Osteoblast (primary cell): ENCODE data around the gene VCL. TPM values are rescaled to one million over a fixed set of nuclear protein-coding genes. Genes with fewer than 3 reads are reported as not detected.

Experiments
- DNase-seq: peaks from one replicate; pipeline ENCODE4 v3.0.0; 2011; ENCODE audit warnings: low spot score, mixed read lengths; ENCODE audit not compliant: insufficient read length; ENCODE audit errors: missing footprints
- H2AFZ ChIP-seq: 2 replicates; pipeline ENCODE4 v1.6.0; 2011; ENCODE audit warnings: mild to moderate bottlenecking, low read length
- H3K27ac ChIP-seq: 2 replicates; pipeline ENCODE4 v1.5.1; 2011; ENCODE audit warnings: mild to moderate bottlenecking, low read depth, low read length, moderate library complexity
- H3K27me3 ChIP-seq: 2 replicates; pipeline ENCODE4 v1.6.0; 2012; ENCODE audit warnings: mild to moderate bottlenecking, control low read depth, inconsistent platforms, low read length, moderate library complexity; ENCODE audit not compliant: insufficient read depth
- H3K36me3 ChIP-seq: 2 replicates; pipeline ENCODE4 v1.5.1; 2011; ENCODE audit warnings: mild to moderate bottlenecking, low read length, control low read depth, moderate library complexity; ENCODE audit not compliant: insufficient read depth
- H3K4me1 ChIP-seq: 2 replicates; pipeline ENCODE4 v1.5.1; 2011; ENCODE audit warnings: mild to moderate bottlenecking, low read length, control low read depth, moderate library complexity; ENCODE audit not compliant: insufficient read depth
- H3K4me2 ChIP-seq: 2 replicates; pipeline ENCODE4 v1.6.0; 2011; ENCODE audit warnings: mild to moderate bottlenecking, low read length; ENCODE audit not compliant: insufficient read depth
- H3K4me3 ChIP-seq: fragments of 200-600 bp; sonication (generic); 3 replicates; pipeline ENCODE4 v1.5.1; 2012; ENCODE audit warnings: mild to moderate bottlenecking, low read length, inconsistent platforms; ENCODE audit not compliant: insufficient read depth
- H3K79me2 ChIP-seq: 2 replicates; pipeline ENCODE4 v1.6.0; 2012; ENCODE audit warnings: mild to moderate bottlenecking, low read length, control low read depth, inconsistent platforms; ENCODE audit not compliant: insufficient read depth
- H3K9me3 ChIP-seq: 2 replicates; pipeline ENCODE4 v1.5.1; 2011; ENCODE audit warnings: low read depth, low read length, control low read depth
- H4K20me1 ChIP-seq: 2 replicates; pipeline ENCODE4 v1.6.0; 2012; ENCODE audit warnings: mild to moderate bottlenecking, low read length, control low read depth; ENCODE audit not compliant: insufficient read depth
- total RNA-seq: library from RNA; depleted of rRNA; stranded (reverse); fragments of >200 nt; gene quantifications from 2 replicates; pipeline ENCODE4 v1.2.3, GENCODE V29; 2012
- TF ChIP-seq, protein P1 (sequence below): IDR thresholded peaks from 2 replicates; pipeline ENCODE4 v1.5.1; 2011; ENCODE audit warnings: mild to moderate bottlenecking, low read depth, low read length, moderate library complexity; ENCODE audit errors: extremely low read depth

The VCL gene
- total RNA-seq, 1 donor: 201 TPM

DNA sequence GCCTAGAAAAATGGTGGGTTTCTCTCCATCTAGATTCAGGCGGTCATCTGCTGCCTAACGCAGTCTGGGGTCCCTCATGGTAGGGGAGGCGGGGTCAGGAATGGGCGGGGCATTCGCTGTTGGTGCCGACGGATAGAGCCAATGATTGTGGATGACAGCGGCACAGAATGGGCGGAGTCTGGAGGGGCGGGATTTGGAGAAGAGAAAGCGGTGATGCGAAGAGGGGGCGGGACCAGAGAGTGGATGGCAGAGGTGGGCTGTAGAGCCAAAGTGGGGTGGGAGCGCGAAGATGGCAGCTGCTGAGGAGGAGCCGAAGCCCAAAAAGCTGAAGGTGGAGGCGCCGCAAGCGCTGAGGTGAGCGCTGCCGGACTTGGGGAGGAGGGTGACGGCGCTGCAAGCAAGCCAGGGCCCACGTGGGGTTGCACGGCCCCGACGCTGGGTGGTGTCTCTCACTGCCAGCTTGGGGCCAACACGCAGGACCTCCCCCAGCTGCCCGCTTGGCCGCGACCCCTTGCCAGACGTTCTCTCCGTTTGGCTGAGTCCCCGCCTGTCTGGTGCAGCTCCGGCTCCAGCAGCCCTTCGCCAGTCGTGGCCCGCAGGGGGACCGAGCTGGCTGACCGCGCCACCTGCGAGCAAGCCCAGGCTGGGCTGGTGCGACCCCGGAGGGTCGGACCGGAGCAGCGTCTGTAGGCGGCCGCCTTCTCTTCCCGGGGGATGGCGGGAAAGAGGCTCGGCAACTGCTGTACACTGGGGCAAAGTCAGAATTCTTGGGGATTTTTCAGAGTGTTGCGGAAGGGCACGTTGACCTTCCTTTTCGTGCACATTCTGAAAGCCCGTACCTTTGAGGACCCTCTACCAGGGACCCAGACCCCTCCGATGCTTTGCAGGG lies 153.3 kb downstream of the VCL start, which contains the start of gene ADK:
Gene ADK, plus strand, starts transcription at position 232 of the 889 bp plus-strand sequence. Its CDS starts 58 bp downstream, at position 290.
- peak within 1 kb of the TSS; percentile 98 for H3K4me3 ChIP-seq
- peaks cover 14% of the 10 kb centered on the region for H3K4me1 ChIP-seq
- H3K36me3 ChIP-seq: no peaks in the 10 kb centered on the region
- peak within 1 kb of the TSS; percentile 92 for H3K4me2 ChIP-seq
- peak; percentile 97 for DNase-seq
- peak within 1 kb of the TSS; percentile 99 for H3K27ac ChIP-seq
- no peaks in the 10 kb centered on the region for H3K27me3 ChIP-seq
- TF ChIP-seq, protein P1, sequence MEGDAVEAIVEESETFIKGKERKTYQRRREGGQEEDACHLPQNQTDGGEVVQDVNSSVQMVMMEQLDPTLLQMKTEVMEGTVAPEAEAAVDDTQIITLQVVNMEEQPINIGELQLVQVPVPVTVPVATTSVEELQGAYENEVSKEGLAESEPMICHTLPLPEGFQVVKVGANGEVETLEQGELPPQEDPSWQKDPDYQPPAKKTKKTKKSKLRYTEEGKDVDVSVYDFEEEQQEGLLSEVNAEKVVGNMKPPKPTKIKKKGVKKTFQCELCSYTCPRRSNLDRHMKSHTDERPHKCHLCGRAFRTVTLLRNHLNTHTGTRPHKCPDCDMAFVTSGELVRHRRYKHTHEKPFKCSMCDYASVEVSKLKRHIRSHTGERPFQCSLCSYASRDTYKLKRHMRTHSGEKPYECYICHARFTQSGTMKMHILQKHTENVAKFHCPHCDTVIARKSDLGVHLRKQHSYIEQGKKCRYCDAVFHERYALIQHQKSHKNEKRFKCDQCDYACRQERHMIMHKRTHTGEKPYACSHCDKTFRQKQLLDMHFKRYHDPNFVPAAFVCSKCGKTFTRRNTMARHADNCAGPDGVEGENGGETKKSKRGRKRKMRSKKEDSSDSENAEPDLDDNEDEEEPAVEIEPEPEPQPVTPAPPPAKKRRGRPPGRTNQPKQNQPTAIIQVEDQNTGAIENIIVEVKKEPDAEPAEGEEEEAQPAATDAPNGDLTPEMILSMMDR: no peak
- peak within 1 kb of the TSS; percentile 96 for H2AFZ ChIP-seq
- H3K9me3 ChIP-seq: no peaks in the 10 kb centered on the region
- peaks cover 15% of the 10 kb centered on the region for H4K20me1 ChIP-seq
- peaks cover 52% of the 10 kb centered on the region for H3K79me2 ChIP-seq

DNA sequence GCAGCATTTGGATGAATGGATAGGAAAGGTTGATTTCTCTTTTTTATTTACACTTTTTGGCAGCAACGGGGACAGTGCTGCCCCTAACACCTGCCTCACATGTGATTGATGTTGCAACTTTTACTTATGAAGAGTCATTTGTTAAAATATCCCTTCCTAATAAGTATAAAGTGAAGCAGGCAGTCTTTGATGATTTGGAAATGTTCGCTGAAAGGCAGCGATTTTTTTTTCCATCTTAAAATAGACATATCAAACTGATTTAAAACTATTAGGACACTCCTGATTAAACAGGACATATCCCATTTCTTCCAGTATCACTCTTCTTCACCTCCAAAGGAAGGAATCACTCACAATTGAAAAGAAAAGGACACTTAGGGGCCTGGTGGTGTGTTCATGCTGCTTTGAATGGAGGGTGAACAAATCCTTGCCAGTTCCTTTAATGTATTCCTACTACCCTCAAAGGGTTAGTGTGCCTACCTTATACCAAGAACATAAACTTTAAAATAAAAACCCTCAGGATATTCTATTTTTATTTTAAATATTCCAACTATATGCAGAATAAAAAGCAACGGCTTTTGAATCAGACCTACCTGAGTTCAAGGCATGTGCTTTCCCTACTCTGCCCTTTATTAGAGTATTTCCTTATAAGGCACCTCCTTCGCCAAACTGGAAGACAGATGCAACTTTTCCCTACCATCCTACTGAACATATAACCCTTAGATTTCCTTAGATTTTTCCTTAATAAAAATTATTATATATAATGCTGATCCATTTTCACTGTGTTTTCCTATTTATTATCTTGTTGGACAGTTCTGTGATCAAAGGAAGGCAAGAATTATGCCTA lies 154.2 kb downstream of the VCL start:
- H3K4me2 ChIP-seq: peak overlapping the region; percentile 92
- H3K9me3 ChIP-seq: no peaks in the 10 kb centered on the region
- peaks cover 14% of the 10 kb centered on the region for H3K4me1 ChIP-seq
- TF ChIP-seq, protein P1: no peak
- H3K79me2 ChIP-seq: peaks cover 43% of the 10 kb centered on the region
- H3K27ac ChIP-seq: peak overlapping the region; percentile 99
- H2AFZ ChIP-seq: peak overlapping the region; percentile 96
- no peaks in the 10 kb centered on the region for H3K36me3 ChIP-seq
- H4K20me1 ChIP-seq: peaks cover 12% of the 10 kb centered on the region
- DNase-seq: no peak
- H3K4me3 ChIP-seq: peak overlapping the region; percentile 98
- no peaks in the 10 kb centered on the region for H3K27me3 ChIP-seq

GRCh38 chr10:74153123-74153522 lies 155.2 kb downstream of the VCL start:
- DNase-seq: no peak
- no peaks in the 10 kb centered on the region for H3K9me3 ChIP-seq
- H3K36me3 ChIP-seq: no peaks in the 10 kb centered on the region
- no peak overlapping the region for H3K4me3 ChIP-seq
- TF ChIP-seq, protein P1: peak; percentile 64
- H4K20me1 ChIP-seq: peaks cover 10% of the 10 kb centered on the region
- H3K79me2 ChIP-seq: peaks cover 34% of the 10 kb centered on the region
- H3K4me2 ChIP-seq: peak overlapping the region; percentile 13
- H2AFZ ChIP-seq: no peak overlapping the region
- no peaks in the 10 kb centered on the region for H3K27me3 ChIP-seq
- H3K4me1 ChIP-seq: peaks cover 14% of the 10 kb centered on the region
- no peak overlapping the region for H3K27ac ChIP-seq
